GM18951 (cell line): ENCODE data around the gene TULP3.

Experiments
- POLR2A ChIP-seq: IDR thresholded peaks from 4 replicates; pipeline ENCODE4 v1.6.1; 2011; ENCODE audit warnings: mild to moderate bottlenecking; ENCODE audit not compliant: insufficient read length, insufficient read depth; ENCODE audit errors: extremely low read depth
- in situ Hi-C: fragments of 300-500 bp; cut with MboI; formaldehyde crosslinking; loops from one replicate; pipeline ENCODE4 v1.12.0; 2022; ENCODE audit warnings: low sequenced_read_pairs, mixed read lengths, inconsistent platforms; ENCODE audit not compliant: unreplicated experiment

TULP3 gene

DNA sequence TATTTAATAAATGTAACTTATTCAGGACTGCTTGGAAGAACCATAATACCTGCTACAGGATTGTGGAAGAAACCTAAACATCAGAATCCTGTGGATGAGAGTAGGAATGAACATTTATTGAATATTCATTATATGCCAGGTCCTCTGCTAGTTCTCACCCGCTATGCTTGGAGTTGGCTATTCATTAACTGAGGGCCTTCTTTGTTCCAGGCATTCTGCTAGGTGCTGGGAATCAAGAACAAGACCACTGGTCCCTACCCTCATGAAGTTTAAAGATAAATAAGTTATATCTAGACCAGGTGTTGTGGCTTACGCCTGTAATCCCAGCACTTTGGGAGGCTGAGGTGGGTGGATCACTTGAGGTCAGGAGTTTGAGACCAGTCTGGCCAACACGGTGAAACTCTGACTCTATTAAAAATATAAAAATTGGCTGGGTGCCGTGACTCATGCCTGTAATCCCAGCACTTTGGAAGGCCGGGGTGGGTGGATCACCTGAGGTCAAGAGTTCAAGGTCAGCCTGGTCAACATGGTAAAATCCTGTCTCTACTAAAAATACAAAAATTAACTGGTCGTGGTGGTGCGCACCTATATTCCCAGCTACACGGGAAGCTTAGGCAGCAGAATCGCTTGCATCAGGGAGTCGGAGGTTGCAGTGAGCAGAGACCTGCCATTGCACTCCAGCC lies 3.8 kb upstream of the TULP3 start:
- in situ Hi-C loops, result no loop called here
- no peak for TF ChIP-seq POLR2A

DNA sequence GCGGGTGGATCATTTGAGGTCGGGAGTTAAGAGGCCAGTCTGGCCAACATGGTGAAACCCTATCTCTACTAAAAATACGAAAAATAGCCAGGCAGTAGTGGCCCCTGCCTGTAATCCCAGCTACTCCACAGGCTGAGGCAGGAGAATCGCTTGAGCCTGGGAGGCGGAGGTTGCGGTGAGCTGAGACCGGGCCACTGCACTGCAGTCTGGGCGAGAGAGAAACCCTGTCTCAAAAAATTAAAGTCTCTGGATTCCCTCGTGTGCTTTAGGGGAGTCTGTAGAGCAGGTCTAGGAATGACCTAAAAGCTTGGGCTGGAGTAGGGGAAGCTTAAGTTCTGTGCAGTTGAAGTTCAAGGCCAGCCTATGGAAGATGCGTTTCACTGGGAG lies 697 bp upstream of the TULP3 start:
- in situ Hi-C loops, result no loop called here

DNA sequence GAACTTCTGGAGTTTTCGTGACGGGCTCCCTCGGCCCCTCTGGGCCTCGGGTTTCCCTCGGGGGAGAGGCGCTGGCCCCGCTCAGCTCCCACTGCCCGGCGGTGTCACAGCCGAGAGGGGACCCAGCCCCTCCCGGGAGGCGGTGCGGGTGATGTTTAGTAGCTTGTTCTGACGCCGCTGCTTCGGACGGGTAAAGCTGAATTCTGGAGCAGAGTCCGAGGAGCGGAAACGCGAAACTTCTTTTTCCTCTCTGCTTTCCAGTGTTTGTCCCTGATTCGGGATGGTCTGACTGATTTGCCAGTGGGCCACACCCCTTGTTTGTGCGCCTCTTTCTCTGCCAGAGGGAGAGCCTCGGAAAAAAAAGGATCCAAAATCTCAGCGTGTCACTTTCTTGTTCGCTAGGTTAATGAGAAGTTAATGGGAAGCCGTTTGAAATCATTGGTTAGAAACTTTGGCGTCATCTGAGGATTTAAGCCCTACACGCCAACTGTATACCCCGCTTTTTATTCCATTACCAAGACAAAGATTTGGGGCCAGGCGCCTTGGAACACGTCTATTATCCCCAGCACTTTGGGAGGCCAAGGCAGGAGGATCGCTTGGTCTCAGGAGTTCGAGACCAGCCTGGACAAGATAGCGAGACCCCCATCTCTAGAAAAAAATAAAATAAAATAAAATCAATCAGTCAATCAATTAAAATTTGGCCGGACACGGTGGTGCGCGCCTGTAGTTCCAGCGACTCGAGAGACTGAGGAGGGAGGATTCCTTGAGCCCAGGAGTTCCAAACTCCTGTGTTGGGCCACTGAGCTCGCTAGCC lies 756 bp downstream of the TULP3 start:
- TF ChIP-seq POLR2A, result no peak
- in situ Hi-C loops, result no loop called here

More for the DNA sequence above, 697 bp upstream of the TULP3 start:
- TF ChIP-seq POLR2A, result no peak

DNA sequence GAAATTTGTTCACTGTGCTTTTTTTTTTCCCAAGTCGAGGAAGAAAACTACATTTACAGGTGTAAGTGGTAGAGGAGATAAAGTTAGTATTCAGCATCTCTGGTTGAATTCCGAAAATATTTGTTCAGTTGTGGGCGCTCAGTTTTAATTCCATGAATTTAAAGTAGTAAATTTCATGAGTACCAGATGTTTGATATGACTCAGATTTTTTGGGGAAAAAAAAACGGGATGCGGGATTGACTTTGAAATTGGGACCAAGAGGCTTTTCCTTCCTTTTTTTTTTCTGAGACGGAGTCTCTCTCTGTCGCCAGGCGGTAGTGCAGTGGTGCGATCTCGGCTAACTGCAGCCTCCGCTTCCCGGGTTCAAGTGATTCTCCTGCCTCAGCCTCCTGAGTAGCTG lies 1.6 kb downstream of the TULP3 start:
- in situ Hi-C loops, result no loop called here
- no peak for TF ChIP-seq POLR2A

DNA sequence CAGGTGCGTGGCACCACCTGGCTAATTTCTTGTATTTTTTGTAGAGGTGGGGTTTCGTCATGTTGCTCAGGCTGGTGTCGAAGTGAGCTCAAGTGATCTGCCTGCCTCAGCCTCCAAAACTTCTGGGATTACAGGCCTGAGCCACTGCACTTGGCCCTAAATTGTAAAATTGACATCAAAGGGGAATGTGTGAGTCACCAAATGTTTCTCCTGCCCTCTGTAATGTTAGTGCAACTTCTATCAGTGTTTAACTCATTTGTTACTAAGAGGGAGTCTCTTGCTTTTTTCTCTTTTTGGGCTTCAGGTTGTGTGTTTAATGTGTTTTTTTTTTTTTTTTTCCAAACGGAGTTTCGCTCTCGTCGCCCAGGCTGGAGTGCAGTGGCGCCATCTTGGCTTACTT lies 2.3 kb downstream of the TULP3 start:
- in situ Hi-C loops, result no loop called here

DNA sequence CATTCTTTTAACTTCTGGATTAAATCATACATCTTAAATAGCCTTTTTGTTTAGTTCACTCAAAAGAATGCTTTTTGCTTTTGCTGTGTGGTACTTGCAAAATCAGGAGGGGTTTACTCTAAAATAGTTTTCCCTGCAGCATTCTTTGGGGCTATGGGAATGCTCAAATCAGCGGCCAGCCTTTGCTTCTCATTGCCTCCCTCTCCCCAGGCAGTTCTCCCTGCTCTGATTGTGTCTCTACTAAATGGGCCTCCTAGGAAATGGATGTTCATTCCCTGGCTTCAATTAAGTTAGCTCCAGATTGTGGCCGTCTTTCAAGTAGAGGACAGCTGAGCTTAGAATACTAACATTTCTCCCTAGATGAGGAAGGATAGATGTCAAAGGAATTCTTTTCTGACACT lies 4.4 kb downstream of the TULP3 start:
- in situ Hi-C loops, result no loop called here
- no peak for TF ChIP-seq POLR2A

More for the DNA sequence above, 2.3 kb downstream of the TULP3 start:
- no peak for TF ChIP-seq POLR2A

DNA sequence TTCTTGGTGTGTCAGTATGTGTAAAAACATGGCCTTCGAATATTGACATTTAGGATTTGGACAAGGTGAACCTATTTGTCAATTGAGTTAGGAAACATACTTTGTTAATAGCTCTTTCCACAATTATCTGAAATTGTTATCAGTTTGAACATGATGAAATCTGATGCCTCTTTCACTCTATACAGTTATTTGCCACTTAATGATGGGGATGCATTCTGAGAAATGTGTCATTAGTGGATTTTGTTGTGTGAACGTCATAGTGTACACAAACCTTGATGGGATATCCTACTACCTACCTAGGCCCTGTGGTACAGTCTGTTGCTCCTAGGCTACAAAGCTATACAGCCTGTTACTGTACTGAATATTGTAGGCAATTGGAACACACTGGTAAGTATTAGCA lies 4.8 kb downstream of the TULP3 start:
- in situ Hi-C loops, result no loop called here
- TF ChIP-seq POLR2A, result no peak

DNA sequence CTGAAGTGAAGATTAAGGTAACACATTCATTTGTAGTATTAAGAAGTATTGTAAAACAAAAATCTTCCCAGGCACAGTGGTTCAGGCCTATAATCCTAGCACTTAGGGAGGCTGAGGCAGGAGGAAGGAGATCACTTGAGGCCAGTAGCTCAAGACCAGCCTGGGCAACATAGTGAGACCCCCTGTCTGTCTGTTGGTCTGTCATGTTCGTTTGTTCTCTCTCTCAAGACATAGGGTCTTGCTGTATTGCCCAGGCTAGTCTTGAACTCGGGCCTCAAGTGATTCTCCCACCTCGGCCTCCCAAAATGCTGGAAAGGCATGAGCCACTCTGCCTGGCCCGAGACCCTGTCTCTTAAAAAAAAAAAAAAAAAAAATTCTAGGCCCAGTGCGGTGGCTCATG lies 6.7 kb downstream of the TULP3 start:
- in situ Hi-C loops, result no loop called here
- TF ChIP-seq POLR2A, result no peak

DNA sequence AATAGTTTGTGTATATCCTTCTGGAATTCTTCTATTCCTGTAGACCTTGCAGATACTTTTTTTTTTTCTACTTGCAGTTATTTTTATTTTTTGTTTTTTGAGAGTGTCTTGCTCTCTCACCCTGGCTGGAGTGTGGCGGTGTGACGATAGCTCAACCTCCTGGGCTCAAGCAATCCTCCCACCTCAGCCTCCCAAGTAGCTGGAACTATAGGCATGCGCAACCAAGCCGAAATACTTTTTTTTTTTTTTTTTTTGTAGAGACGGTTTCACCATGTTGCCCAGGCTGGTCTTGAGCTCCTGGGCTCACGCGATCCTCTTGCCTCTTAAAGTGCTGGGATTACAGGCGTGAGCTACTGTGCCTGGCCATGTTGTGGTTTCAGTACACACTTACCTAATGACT lies 10.0 kb downstream of the TULP3 start:
- TF ChIP-seq POLR2A, result no peak
- in situ Hi-C loops, result no loop called here

DNA sequence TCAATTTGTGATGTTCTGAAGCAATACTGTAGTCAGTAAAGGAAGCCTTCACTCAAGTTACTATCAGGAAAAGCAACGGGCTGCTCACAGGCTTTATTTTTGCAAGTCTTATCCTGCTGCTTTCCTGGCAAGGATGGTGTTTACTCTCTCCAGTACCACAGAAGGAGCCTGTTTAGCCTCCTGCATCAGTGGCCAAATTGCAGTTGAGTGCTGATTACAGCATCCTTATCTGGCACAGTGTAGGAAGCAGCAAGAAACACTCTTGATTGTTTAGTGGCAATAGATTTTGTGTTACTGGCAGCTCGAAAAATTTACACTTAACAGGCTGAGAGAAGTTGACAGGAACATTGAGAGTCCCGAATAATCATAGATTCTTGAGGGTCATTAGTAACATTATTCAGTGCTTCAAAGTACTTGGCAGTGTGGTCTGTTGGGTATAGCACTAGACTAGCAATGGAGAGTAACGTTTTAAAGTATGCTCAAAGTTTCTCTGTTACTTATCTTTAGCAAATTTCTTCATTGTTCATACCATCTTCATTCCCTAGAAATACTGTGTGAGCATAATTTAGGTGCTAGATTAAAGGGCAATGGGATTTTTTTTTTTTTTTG lies 11.7 kb downstream of the TULP3 start:
- TF ChIP-seq POLR2A, result no peak
- in situ Hi-C loops, result no loop called here

DNA sequence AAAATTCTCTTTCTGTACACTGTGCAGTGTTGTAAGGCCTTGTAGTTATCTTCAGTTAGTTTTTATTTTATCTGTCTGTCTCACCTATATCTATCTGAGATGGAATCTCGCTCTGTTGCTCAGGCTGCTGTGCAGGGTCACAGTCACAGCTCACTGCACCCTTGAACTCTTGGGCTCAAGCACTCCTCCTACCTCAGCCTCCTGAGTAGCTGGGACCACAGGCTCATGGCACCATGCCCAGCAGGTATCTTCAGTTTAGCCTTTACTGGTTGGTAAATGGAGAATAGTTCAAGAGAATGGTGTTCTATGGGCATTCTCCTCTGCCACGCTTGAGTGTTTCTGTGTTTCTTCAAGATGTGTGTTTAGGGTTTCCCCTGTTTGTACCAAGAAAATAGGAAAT lies 13.6 kb downstream of the TULP3 start:
- TF ChIP-seq POLR2A, result no peak

DNA sequence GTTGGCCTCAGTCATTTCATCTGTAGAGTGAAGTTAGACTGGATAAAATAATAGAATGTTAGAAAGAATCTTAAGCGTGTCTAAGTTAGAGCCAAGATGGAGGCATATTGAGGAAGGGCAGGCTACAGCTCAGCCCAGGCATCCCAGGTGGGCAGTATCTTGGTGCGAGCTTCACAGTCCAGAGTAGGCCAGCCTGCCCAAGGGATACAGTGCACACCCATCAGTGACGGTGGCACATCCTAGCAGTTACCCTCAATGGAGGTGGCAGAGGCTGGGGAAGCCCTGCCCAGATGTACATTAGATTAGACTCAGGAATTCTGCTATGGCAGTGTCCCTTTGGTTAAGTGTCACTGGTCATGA lies 21.5 kb downstream of the TULP3 start:
- TF ChIP-seq POLR2A, result no peak
- in situ Hi-C loops, result no loop called here

More for the DNA sequence above, 13.6 kb downstream of the TULP3 start:
- in situ Hi-C loops, result no loop called here

DNA sequence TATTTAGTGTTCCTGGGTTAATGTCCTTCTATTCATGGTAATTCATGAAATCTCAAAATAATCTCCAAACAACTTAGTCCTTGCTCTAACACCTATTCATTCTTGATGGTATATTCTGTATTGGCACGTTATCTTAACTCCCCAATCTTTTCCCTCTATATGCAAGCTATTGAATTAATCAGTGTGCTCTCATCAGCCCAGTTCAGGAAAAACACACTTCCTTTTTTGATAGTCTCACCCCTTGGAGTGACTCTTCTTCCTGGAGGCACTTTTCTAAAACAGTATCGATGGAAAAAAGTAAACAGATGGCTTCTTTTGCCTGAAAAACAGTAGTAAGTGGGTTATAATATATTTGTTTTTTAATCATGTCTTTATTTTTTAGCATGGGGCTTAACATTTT lies 28.6 kb downstream of the TULP3 start:
- TF ChIP-seq POLR2A, result no peak
- in situ Hi-C loops, result no loop called here

DNA sequence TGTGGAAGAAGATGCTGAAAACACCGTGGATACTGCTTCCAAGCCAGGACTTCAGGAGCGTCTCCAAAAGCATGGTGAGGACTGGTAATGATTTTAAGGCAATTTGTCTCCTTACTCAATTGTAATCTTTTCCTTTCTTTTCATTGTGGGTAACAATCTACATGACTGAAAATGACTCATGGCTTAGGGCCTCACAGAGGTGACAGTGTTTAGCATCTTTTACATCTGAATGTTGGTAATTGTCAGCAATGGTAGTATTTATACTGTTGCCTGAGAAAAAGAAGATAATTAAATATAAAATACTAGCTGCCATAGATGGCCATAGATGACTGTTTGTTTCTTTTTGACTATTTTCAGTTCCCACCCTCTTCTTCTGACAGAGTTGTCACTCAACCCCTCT lies 31.6 kb downstream of the TULP3 start:
- in situ Hi-C loops, result no loop called here

More for the DNA sequence above, 31.6 kb downstream of the TULP3 start:
- no peak for TF ChIP-seq POLR2A
